A673 (cell line): ENCODE data around the gene IGF1R.

Experiments used
- EZH2 ChIP-seq: fragments of 200-600 bp; sonication (generic); IDR thresholded peaks from 2 replicates; pipeline ENCODE4 v1.6.1; 2017; ENCODE audit warnings: borderline replicate concordance, low read depth, mild to moderate bottlenecking, mixed read lengths, antibody characterized with exemption, low read length; ENCODE audit not compliant: poor library complexity, severe bottlenecking
- TF ChIP-seq, protein P1 (sequence below): fragments of 300-800, 200-600 bp; sonication (generic); conservative IDR thresholded peaks from 2 replicates; pipeline ENCODE4 v1.5.1; 2017; ENCODE audit warnings: low read depth, mild to moderate bottlenecking, antibody characterized with exemption, low read length, moderate library complexity, mixed read lengths

DNA sequence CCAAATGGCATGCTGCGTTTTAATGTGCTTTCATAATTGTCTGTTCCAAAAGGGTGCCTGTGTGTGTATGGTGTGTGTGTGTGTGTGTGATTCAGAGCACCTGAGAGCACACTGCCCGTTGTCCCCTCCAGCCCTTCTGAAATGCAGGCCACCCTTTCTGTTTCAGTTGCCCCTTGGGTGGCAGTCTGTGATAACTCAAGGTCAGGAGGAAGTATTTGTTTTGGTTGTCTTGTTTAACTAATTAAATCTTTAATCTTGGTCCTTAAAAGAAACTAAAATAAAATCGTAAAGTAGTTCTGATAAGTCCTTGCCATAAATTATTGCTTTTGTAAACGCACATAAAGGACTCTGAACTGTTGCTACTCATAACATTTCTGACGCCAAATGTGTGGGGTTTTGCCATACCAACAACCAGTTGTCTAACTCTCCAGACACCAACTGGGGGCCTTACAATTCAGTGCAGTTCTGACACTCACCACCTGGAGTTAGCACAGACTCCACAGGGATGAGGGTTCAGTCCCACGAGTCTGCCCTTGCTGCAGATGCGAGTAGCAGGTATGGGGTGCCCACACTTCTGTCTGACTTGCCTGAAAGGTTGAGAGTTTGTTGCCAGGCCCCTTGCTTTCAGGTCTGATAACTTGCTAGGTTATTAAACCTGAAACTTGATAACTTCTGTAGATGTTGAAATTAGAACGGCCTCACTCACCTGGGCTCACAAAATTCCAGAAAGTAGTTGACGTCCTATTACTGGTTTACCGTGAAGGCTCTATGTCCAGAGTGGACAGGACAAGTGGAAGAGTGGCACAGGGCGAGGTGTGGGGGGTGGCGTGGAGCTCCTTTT, 157.3 kb downstream of the IGF1R start:
- TF ChIP-seq, protein P1, sequence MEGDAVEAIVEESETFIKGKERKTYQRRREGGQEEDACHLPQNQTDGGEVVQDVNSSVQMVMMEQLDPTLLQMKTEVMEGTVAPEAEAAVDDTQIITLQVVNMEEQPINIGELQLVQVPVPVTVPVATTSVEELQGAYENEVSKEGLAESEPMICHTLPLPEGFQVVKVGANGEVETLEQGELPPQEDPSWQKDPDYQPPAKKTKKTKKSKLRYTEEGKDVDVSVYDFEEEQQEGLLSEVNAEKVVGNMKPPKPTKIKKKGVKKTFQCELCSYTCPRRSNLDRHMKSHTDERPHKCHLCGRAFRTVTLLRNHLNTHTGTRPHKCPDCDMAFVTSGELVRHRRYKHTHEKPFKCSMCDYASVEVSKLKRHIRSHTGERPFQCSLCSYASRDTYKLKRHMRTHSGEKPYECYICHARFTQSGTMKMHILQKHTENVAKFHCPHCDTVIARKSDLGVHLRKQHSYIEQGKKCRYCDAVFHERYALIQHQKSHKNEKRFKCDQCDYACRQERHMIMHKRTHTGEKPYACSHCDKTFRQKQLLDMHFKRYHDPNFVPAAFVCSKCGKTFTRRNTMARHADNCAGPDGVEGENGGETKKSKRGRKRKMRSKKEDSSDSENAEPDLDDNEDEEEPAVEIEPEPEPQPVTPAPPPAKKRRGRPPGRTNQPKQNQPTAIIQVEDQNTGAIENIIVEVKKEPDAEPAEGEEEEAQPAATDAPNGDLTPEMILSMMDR, result peak; percentile 37
- TF ChIP-seq EZH2, result no peak
